GM19372 (cell line): ENCODE results near the gene MBOAT1.
"Not testable (repeated sequence)": the region's sequence is repeated elsewhere in the genome, so short reads cannot be mapped to it uniquely, and the experiment has no call there.

ENCODE experiments used
- ATAC-seq: cut with Tn5 transposase; IDR thresholded peaks from one replicate; pipeline ENCODE4 v1.9.1; 2021; ENCODE audit warnings: mild to moderate bottlenecking, low read depth, moderate library complexity; ENCODE audit not compliant: unreplicated experiment

MBOAT1 gene

DNA sequence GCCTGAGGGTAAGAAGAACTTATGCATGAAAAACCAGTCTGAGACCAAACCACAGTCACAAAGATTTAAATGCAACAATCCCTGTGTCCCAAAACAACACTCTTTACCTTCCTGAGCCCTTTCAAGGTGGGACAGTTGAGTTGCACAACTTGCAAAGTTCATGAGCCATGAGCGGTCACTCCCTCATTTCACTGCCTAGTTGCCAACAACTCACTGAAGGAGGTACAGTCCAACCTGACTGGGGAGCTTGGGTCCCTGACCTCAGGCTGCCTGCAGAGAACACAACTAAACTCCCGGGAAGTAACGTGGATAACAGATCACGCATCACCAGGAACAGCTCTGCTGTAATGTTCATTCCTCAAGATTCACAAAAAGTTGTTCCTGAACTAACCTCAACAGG, 69.4 kb downstream of the MBOAT1 start:
- no peak for ATAC-seq

DNA sequence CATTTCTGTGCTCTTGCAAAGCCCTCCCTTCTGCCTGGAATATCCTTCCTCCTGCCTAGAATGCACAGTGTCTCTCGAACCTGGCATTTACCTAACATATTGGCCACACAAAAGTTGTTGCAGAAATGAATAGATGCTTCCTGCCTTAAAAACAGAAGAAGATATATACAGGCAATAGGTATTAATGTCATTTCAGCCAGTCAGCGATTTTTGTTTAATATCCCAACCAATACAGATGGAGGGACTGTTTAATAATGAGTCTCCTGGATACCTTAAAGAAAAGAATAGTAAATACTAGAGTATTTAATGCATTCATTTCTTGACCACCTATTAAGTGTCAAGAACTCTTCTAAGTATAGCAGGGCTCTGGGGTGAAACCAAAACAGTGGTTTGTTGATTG, 70.3 kb downstream of the MBOAT1 start:
- no peak for ATAC-seq

DNA sequence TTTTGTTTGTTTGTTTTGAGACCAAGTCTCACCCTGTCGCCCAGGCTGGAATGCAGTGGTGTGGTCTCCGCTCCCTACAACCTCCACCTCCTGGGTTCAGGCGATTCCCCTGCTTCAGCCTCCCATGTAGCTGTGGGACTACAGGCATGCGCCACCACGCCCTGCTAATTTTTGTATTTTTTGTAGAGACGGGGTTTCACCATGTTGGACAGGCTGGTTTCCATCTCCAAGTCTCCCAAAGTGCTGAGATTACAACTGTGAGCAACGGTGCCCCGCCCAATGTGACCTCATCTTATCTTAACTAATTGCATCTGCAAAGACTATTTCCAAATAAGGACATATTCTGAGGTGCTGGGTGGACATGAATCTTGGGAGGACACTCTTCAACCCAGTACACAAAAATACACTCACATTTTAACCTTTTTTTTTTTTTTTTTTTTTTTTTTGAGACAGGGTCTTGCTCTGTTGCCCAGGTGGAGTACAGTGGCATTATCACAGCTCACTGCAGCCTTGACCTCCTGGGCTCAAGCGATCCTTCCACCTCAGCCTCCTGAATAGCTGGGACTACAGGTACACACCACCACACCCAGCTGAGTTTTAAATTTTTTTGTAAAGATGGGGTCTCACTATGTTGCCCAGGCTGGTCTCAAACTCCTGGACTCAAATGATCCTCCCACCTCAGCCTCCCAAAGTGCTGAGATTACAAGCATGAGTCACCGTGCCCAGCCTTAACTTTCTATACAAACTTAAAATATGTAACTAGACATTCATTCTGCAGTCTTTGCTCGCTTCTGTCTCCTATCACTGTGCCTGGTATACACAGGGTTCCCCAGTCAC, 72.9 kb downstream of the MBOAT1 start:
- ATAC-seq: not testable (repeated sequence)

DNA sequence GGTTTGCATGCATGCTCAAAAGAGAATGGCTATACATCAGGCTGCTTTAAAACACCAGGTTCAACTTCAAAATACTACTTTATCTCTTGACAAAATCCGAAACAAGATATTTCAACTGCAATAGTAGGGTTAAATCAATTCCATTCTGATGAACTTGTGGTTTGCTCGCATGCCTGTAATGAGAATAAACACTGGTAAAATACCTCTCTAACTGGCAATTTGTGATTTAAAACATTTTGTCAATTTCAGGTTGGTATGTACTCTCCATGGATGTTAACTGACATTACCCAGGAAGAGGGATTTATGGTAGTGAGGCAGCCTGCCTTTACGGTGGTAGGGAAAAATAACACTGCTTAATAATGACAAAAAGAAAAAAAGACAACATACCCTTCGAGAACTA, 74.4 kb downstream of the MBOAT1 start:
- ATAC-seq: no peak

DNA sequence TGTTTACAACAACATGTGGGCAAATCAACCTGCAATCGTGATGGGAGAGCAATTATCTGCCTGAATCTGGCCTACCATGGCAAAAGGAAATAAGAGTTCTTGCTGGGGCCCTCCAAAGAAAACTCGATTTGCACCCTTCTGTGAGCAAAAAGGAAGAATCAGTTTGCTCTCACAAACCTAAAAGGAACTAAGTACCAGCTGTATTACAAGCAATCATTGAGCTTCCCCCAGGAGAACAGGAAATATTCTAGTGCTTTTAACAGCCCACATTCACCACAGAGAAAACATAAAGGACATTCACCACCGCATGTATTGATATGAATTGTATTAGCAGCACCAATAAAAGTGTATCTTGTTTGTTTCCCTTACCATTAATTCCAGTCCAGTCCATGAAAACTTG, 75.0 kb downstream of the MBOAT1 start:
- no peak for ATAC-seq

DNA sequence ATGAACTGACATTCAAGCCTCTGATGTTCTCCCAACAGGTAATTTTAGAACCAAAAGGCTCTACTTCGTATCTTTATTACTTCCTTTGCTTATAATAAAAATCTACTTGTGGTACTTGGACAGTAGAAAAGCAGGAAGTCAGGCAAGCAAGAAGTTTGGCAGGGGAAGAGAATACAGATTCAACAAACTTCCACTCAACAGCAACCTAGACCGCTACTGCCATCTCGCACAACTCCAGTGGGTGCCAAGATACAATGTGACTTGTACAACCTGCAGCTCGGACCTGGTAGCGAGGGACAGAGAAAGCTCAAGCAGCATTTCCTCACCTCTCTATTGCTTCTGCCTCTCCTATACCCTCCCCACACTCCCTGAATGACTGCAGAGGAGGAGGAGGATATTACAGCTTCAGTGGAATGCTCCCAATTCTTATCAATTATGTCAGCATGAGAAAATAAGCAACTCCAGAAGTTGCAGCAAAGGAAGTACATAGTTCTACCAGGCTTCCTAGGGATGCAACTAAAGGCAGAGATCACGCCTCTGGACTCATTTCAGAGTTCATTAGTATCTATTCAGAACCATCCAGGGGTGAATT, 76.5 kb downstream of the MBOAT1 start:
- no peak for ATAC-seq

DNA sequence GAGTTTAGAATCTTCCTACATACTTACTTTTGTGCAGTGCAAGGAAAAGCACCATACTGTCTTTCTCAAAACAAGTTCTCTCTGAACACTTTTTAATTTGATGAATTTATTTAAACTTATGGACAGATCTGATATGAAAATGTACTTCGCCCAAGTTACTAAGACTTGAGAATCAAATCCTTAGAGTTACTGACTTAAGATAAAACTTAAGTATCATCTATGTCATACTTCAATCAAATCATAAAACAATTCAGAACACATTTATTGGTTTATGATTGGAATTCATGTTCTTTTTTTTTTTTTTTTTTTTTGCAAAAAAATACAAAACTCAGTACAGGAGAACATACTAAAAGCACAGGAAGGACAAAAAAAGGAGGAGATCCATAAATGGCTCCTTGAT, 77.7 kb downstream of the MBOAT1 start:
- no peak for ATAC-seq

DNA sequence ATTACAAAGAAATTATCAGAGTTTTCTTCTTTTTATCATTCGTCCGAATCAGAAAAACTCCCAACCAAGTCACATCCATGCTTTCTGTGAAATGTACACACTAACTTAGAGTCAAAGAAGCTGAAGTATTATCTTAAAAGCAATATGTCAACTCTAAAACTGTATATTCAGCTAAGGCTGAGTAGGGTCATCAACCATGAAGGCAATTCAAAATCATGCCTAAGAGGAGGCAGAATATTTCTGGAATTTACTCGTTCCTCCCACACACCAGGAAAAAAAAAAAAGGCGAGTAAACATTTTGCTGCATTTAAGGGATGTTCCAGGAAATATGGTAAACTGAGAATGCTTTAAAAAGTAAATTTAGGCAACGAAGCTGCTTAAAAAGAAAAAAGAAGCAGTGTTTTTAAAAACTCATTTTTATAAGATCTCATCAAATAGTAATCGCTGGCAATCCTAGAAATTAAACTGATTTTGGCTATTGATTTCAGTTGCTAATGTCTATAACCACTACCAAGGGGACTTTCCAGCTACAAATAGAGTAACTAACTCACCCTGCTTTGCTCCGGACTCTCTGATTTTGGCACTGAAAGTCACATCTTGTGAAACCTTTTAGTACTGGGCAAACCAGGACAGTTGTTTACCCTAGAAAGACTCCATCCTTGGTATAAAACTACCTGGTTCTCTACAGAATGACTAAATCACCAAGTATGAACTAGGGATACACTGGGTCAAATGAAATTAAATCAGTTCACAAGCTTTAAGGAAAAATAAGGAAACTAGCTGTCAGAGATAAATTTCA, 82.8 kb downstream of the MBOAT1 start:
- no peak for ATAC-seq

DNA sequence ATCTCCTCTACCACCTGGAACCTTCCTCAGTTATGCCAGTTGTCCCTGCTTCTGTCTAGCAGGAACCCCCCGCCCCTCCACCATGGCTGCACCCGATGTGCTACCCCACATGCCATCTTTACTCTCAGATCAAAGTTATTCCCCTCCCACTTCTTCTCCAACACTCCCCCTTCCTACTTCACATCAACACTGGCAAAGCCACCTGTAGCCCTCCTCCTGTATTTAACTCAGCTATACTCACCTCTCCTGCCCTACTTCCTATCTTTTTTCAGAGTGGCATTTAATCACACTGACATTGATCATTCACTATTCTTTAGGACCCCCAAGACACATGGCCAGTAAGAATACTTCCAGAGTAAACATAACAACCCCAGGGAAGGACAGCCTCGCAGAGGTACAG, 84.3 kb downstream of the MBOAT1 start:
- ATAC-seq: no peak

DNA sequence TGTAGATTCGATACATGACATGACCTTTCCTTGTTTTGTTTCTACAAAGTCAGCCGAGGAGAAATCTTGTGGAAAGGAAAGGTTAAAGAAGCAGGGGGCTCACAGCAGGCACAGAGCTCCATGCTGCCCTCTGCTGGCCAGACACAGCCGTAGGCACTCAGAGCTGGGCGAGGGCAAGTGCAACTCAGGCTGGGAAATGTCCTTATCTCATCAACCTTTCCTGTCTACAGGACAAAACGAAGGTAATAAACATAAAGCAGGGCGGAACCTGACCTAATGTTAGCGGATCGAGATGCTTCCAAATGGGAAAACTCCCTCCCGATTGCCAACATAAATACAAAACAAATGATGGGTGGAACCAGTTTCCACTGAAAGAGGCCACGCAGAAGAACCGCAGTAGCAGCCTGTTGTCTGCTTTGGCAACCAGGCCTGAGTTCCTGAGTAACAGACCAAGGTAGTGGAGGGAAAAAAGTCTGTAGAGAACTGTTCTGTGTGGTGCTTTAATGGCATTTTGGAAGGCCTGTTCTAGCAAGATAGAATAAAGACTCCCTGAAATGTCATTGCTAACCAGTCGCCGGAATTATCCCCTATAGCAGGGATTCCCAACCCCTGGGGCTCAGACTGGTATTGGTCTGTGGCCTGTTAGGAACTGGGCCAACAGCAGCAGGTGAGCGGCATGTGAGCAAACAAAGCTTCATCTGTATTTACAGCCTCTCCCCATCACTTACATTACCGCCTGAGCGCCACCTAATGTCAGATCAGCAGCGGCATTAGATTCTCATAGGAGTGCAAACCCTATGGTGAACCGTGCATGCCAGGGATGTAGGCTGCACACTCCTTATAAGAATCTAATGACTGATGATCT, 85.2 kb downstream of the MBOAT1 start:
- ATAC-seq: peak; percentile 79

DNA sequence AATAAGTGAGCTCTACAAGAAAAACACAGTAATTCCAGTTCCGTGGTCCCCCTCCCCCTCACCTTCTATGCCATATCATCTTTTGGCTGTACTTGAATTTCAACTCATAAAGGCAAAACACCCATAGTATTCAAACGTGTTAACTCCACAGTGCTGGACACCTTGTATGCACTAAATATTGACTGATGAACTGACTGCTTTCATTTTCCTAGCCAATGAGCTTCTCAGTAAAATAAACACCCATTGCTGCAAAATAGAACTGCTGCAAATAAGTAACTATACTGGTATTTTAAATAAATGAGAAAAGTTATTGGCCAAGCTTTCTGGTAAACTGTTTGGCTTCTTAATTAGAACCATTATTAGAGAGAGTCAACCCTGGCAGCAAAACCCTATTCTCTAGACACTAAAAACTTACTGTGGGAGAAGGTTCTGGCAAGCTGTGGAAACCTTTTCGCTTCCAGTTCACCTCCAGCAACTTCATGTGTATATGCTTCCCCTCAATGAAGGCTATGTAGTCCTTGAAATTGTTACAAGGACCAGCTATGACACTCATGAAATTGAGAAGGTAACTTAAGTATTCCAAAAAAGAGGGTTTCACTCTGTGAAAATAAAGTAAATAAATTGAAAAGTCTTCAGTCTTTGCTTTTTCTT, 86.0 kb downstream of the MBOAT1 start:
- ATAC-seq: no peak

DNA sequence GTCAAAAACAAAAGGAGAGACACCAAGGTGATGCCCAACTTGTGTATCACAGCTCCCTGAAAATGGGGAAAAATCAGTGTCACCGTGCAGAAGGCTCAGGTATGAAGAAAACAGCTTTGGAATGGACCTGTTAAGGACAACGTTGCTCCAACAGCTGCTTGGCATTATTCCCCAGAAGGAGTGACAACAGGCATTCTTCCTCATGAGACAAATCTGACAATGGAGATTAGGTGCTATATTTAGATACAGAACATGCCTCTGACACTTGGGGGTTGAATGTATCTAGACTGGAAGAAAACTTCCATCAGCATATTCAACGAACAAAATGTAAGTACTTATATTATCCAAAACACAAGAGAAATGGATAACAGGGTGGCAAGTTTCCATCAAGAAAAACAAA, 87.7 kb downstream of the MBOAT1 start:
- ATAC-seq: no peak

DNA sequence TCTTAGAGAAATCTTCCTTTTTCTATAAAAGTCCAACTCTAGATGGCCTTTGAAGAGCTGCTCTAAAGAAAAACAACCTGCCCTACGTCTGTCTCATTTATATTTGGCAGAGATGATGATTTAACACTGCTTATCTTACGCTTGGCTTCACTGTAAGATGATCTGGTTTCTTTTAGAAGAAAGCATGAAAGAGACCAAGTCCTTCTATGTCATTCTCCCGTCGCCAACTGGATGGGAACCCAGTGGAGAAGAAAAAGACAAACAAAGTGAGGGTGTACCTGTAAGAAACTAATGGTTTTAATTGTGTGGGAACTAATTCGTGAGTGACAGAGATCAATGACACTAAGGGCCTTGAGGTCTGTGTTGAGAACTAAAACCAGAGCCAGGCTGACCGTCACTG, 92.8 kb downstream of the MBOAT1 start:
- ATAC-seq: no peak

DNA sequence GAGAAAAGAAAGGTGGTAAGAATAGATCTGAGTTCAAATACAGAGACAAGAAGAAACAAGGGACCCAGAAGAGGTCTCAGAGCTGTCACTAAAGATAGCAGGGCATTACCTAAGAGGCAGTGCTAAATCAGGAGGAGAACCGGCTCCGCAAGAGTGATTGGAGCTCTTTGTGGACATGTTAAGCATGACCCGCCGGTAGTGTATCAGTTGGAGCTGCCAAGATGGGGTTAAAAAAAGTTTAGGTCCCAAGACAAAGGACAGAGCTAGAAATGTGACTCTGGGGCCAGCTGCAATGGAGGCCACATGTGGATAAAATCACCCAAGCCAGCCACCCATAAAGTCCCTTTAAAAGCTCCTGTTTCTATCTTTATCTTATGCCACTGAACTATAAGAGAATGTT, 93.4 kb downstream of the MBOAT1 start:
- no peak for ATAC-seq

DNA sequence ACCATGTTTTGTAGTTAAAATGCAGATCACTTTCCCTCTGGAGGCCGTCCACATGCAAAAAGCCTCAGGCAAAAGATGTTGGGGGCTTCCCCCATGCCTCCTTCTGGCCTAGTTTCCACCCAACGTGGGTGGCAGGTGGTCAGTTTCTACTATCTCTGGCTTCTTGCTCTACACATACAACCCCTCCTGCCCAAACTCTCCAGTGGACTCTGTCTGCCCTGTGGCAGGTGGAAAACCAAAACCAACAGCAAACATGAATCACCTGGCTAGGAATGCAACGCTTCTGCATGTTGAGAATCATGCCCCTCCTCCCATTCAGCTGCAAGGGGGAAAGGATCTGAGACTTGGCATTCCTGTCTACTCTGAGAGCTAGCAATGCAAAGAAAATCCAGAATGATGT, 94.8 kb downstream of the MBOAT1 start:
- peak; percentile 87 for ATAC-seq

DNA sequence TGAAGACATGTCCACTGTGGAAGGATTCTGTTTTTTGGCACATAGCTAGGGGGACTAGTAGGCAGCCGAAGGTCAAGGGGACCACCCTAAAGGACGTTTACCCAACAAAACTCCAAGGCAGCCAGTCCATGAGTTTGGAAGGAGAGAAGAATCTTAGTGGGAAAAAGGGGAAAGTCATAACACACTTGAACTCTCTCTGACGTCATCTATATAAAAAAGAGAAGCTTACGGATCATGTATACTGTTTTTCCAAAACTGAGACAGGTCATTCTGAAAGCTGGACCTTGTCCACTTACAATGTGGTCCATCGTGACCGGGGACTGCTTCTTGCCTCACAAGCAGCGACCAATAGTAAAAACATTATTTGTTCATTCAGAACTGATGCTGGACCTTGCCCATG, 95.5 kb downstream of the MBOAT1 start:
- no peak for ATAC-seq

DNA sequence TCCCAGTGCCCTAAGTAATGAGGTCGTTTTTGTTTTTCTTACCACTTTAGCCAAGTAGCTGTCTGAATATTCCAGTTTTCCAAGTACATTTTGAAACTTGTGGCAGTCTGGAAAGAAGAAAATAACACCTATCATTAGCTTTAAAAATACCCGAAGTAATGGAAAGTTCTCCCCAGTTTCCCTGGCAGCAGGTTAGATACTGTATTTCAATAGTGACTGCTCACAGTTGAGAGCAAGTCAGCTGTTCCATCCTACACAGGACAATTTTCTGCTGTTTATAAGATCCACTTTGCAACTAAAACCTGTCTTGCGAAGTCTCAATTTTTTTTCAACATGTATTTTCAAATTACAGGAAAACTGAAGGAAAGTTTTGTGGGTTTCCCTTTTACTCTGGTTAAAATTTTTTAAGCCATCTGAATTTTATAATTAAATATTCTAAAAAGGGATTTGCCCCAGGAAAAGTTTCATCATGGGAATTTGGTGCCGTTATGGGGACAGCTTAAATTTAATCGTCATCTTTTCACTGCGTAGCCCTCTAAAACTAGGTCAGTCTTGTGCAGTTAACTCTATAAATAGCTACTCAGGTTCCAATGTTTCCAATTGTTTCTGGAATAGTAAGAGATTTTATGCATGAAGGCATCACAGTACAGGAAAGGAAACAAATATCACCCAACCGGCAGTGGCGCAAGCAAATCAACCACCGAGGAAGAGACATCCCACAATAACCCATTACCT, 96.9 kb downstream of the MBOAT1 start:
- no peak for ATAC-seq

DNA sequence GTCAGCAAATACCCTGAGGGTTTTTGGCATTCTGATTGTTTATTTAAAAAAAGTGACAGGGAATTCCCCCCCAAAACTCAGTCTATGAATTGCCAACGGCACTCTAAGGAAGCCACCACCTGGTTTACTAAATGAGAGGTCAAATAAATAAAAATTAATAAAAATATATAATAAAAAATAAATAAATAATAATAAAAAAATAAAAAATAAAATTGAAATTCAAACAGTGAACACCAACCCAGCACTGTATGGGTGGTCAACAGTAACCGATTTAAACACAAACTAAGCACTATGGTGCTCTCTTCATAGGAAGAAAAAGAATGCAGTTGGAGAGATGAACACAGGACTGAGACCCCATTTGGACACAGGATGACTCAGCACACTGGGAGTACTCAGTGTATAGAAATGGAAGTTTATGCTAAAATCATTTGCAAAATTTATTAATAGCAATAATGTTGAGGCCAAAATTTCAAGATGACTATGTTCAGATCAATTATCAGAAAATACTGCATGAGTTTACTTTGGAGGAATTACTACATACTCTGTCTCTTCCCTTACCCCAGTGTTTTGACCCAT, 98.5 kb downstream of the MBOAT1 start:
- no peak for ATAC-seq

DNA sequence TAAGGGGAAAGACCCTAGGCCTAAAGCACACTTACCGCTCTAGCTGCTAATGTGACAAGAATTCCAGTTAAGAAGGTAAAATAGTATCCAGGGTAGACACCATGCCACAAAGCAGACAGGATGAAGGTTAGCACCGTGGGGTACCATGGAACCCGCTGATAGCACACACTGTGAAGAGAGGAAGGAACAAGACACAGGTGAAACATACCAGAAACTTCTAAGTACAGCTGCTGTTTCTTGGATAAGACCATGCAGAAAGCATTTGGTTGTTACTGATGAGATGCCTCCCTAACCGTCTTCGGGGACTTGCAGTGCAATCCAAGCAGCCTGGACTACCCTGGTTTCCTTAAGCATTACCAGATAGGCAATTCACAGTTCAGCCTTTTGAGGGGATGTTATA, 99.4 kb downstream of the MBOAT1 start:
- no peak for ATAC-seq
